Measurements from ENCODE around the gene ADAMTS17. TPM values are rescaled to one million over a fixed set of nuclear protein-coding genes. Genes with fewer than 3 reads are reported as not detected.

ADAMTS17 gene
- total RNA-seq, 1 experiment from 2014 or later: 3.2 TPM

GRCh38 chr15:100158356-100158755 lies 183.4 kb downstream of the ADAMTS17 start:
- no peaks in the 10 kb centered on the region for H3K36me3 ChIP-seq (ENCODE audit: low read depth)
- intact Hi-C loops (cut with micrococcal nuclease; ENCODE audit: unreplicated experiment): no loop called here
- H3K27ac ChIP-seq: no peak overlapping the region
- POLR2A ChIA-PET (ENCODE audit: unreplicated experiment): no interaction called here
- no peak for TF ChIP-seq CTCF (conservative IDR thresholded peaks at IDR 0.05)
- TF ChIP-seq EZH2 (IDR thresholded peaks at IDR 0.05; ENCODE audit: low read depth): no peak
- no peaks in the 10 kb centered on the region for H3K27me3 ChIP-seq (ENCODE audit: insufficient read depth, low read depth)
- no peaks in the 10 kb centered on the region for H3K9me3 ChIP-seq (ENCODE audit: insufficient read depth, low read depth)
- H3K4me2 ChIP-seq: no peak overlapping the region
- no peak overlapping the region for H2AFZ ChIP-seq
- H3F3A ChIP-seq (ENCODE audit: insufficient read depth, low read depth): no peaks in the 10 kb centered on the region
- CTCF ChIA-PET: no interaction called here
- no TSS peak for BruUV-seq (replicated peaks)
- no peaks in the 10 kb centered on the region for H3K4me1 ChIP-seq (replicated peaks; ENCODE audit: insufficient read depth)
- no peaks in the 10 kb centered on the region for H3K79me2 ChIP-seq (ENCODE audit: low read depth)
- no peaks in the 10 kb centered on the region for H3K9me2 ChIP-seq (ENCODE audit: insufficient read depth)
- H4K20me1 ChIP-seq (ENCODE audit: insufficient read depth): no peaks in the 10 kb centered on the region
- no peak overlapping the region for H3K4me3 ChIP-seq
- no peak for DNase-seq

- H3K27ac ChIP-seq: no peak overlapping the region
- no peaks in the 10 kb centered on the region for H3K36me3 ChIP-seq (ENCODE audit: low read depth)
- no peaks in the 10 kb centered on the region for H4K20me1 ChIP-seq (ENCODE audit: insufficient read depth)
- H3K4me3 ChIP-seq: no peak overlapping the region
- no peak overlapping the region for H2AFZ ChIP-seq
- no peaks in the 10 kb centered on the region for H3K27me3 ChIP-seq (ENCODE audit: insufficient read depth, low read depth)
- H3K79me2 ChIP-seq (ENCODE audit: low read depth): no peaks in the 10 kb centered on the region
- CTCF ChIA-PET: no interaction called here
- TF ChIP-seq CTCF (conservative IDR thresholded peaks at IDR 0.05) (no peak), EZH2 (IDR thresholded peaks at IDR 0.05; ENCODE audit: low read depth) (no peak)
- H3K9me3 ChIP-seq (ENCODE audit: insufficient read depth, low read depth): no peaks in the 10 kb centered on the region
- POLR2A ChIA-PET (ENCODE audit: unreplicated experiment): no interaction called here
- no TSS peak for BruUV-seq (replicated peaks)
- H3K4me1 ChIP-seq (replicated peaks; ENCODE audit: insufficient read depth): no peaks in the 10 kb centered on the region
- no peaks in the 10 kb centered on the region for H3F3A ChIP-seq (ENCODE audit: insufficient read depth, low read depth)
- DNase-seq: no peak
- H3K4me2 ChIP-seq: no peak overlapping the region
- intact Hi-C loops (cut with micrococcal nuclease; ENCODE audit: unreplicated experiment): no loop called here
- no peaks in the 10 kb centered on the region for H3K9me2 ChIP-seq (ENCODE audit: insufficient read depth)
These were observed 185.6 kb downstream of the ADAMTS17 start for GRCh38 chr15:100156201-100156600.

- Histone ChIP-seq H3K4me3 (no peak overlapping the region), H3K9me3 (ENCODE audit: insufficient read depth, low read depth) (no peaks in the 10 kb centered on the region), H3K27ac (no peak overlapping the region), H3F3A (ENCODE audit: insufficient read depth, low read depth) (no peaks in the 10 kb centered on the region), H3K9me2 (ENCODE audit: insufficient read depth) (no peaks in the 10 kb centered on the region), H3K27me3 (ENCODE audit: insufficient read depth, low read depth) (no peaks in the 10 kb centered on the region), H3K36me3 (ENCODE audit: low read depth) (no peaks in the 10 kb centered on the region), H3K4me1 (replicated peaks; ENCODE audit: insufficient read depth) (no peaks in the 10 kb centered on the region), H2AFZ (no peak overlapping the region), H4K20me1 (ENCODE audit: insufficient read depth) (no peaks in the 10 kb centered on the region), H3K4me2 (no peak overlapping the region), H3K79me2 (ENCODE audit: low read depth) (no peaks in the 10 kb centered on the region)
- TF ChIP-seq EZH2 (IDR thresholded peaks at IDR 0.05; ENCODE audit: low read depth) (no peak), CTCF (conservative IDR thresholded peaks at IDR 0.05) (no peak)
- ChIA-PET POLR2A (ENCODE audit: unreplicated experiment) (no interaction called here), CTCF (no interaction called here)
- intact Hi-C loops (cut with micrococcal nuclease; ENCODE audit: unreplicated experiment): no loop called here
- no peak for DNase-seq
- BruUV-seq (replicated peaks): no TSS peak
These were observed 187.4 kb downstream of the ADAMTS17 start for GRCh38 chr15:100154338-100154737.
